Measurements from ENCODE around the gene CRACR2B. TPM values are rescaled to one million over a fixed set of nuclear protein-coding genes. Genes with fewer than 3 reads are reported as not detected.

The CRACR2B gene
- total RNA-seq, 1 experiment from 2014 or later, result 5.3 TPM

- DNase-seq (ENCODE audit: low read depth), result no peak
These were observed 1.5 kb upstream of the CRACR2B start for GRCh38 chr11:826227-826621.

GRCh38 chr11:826836-827145, 928 bp upstream of the CRACR2B start:
- no peak for DNase-seq (ENCODE audit: low read depth)

- no peak for DNase-seq (ENCODE audit: low read depth)
These were observed 398 bp upstream of the CRACR2B start for GRCh38 chr11:827146-827896.

GRCh38 chr11:828506-829175, 922 bp downstream of the CRACR2B start:
- no peak for DNase-seq (ENCODE audit: low read depth)

- peak; percentile 68 for DNase-seq (ENCODE audit: low read depth)
These were observed 1.6 kb downstream of the CRACR2B start for GRCh38 chr11:829176-829846.

GRCh38 chr11:829847-830294, 2.2 kb downstream of the CRACR2B start:
- DNase-seq (ENCODE audit: low read depth), result peak; percentile 43

- peak; percentile 89 for DNase-seq (ENCODE audit: low read depth)
These were observed 2.8 kb downstream of the CRACR2B start for GRCh38 chr11:830295-831117.

- peak; percentile 87 for DNase-seq (ENCODE audit: low read depth)
These were observed 3.6 kb downstream of the CRACR2B start for GRCh38 chr11:831118-831864.

- DNase-seq (ENCODE audit: low read depth), result peak; percentile 28
These were observed 4.3 kb downstream of the CRACR2B start for GRCh38 chr11:831961-832528.

- peak; percentile 79 for DNase-seq (ENCODE audit: low read depth)
These were observed 4.9 kb downstream of the CRACR2B start, which contains the start of gene CD151 for GRCh38 chr11:832529-833113. TSS of gene CD151 (plus strand) at chr11:832952. CDS start at chr11:836070, 3,118 bp downstream.

GRCh38 chr11:833114-833791, 5.5 kb downstream of the CRACR2B start:
- DNase-seq (ENCODE audit: low read depth), result peak; percentile 72

- peak; percentile 53 for DNase-seq (ENCODE audit: low read depth)
These were observed 6.2 kb downstream of the CRACR2B start for GRCh38 chr11:833849-834311.

GRCh38 chr11:834371-835316, 6.9 kb downstream of the CRACR2B start:
- peak; percentile 98 for DNase-seq (ENCODE audit: low read depth)

- DNase-seq (ENCODE audit: low read depth), result no peak
These were observed 8.6 kb downstream of the CRACR2B start for GRCh38 chr11:836274-836673.

- no peak for DNase-seq (ENCODE audit: low read depth)
These were observed 9.0 kb downstream of the CRACR2B start for GRCh38 chr11:836700-837099.

GRCh38 chr11:837189-837989, 9.7 kb downstream of the CRACR2B start:
- no peak for DNase-seq (ENCODE audit: low read depth)

- no peak for DNase-seq (ENCODE audit: low read depth)
These were observed 10.2 kb downstream of the CRACR2B start for GRCh38 chr11:837990-838307.

All from Daoy (cell line).